ENCODE data around the gene SPIRE2. TPM values are rescaled to one million over a fixed set of nuclear protein-coding genes. Genes with fewer than 3 reads are reported as not detected.
A peak's percentile ranks its signal among the peaks of the same experiment; 100 is the strongest.

The SPIRE2 gene
- total and polyA plus RNA-seq, 2 of the 13 experiments (the other 11 are each of a cell fraction or from before 2014, with no cell fraction given): 13.3 to 37.5 TPM

- TF ChIP-seq, protein P1, sequence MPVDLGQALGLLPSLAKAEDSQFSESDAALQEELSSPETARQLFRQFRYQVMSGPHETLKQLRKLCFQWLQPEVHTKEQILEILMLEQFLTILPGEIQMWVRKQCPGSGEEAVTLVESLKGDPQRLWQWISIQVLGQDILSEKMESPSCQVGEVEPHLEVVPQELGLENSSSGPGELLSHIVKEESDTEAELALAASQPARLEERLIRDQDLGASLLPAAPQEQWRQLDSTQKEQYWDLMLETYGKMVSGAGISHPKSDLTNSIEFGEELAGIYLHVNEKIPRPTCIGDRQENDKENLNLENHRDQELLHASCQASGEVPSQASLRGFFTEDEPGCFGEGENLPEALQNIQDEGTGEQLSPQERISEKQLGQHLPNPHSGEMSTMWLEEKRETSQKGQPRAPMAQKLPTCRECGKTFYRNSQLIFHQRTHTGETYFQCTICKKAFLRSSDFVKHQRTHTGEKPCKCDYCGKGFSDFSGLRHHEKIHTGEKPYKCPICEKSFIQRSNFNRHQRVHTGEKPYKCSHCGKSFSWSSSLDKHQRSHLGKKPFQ (CRISPR knock-in tag; IDR thresholded peaks at IDR 0.05; ENCODE audit: insufficient replicate concordance): no peak
- TF ChIP-seq, protein P2, sequence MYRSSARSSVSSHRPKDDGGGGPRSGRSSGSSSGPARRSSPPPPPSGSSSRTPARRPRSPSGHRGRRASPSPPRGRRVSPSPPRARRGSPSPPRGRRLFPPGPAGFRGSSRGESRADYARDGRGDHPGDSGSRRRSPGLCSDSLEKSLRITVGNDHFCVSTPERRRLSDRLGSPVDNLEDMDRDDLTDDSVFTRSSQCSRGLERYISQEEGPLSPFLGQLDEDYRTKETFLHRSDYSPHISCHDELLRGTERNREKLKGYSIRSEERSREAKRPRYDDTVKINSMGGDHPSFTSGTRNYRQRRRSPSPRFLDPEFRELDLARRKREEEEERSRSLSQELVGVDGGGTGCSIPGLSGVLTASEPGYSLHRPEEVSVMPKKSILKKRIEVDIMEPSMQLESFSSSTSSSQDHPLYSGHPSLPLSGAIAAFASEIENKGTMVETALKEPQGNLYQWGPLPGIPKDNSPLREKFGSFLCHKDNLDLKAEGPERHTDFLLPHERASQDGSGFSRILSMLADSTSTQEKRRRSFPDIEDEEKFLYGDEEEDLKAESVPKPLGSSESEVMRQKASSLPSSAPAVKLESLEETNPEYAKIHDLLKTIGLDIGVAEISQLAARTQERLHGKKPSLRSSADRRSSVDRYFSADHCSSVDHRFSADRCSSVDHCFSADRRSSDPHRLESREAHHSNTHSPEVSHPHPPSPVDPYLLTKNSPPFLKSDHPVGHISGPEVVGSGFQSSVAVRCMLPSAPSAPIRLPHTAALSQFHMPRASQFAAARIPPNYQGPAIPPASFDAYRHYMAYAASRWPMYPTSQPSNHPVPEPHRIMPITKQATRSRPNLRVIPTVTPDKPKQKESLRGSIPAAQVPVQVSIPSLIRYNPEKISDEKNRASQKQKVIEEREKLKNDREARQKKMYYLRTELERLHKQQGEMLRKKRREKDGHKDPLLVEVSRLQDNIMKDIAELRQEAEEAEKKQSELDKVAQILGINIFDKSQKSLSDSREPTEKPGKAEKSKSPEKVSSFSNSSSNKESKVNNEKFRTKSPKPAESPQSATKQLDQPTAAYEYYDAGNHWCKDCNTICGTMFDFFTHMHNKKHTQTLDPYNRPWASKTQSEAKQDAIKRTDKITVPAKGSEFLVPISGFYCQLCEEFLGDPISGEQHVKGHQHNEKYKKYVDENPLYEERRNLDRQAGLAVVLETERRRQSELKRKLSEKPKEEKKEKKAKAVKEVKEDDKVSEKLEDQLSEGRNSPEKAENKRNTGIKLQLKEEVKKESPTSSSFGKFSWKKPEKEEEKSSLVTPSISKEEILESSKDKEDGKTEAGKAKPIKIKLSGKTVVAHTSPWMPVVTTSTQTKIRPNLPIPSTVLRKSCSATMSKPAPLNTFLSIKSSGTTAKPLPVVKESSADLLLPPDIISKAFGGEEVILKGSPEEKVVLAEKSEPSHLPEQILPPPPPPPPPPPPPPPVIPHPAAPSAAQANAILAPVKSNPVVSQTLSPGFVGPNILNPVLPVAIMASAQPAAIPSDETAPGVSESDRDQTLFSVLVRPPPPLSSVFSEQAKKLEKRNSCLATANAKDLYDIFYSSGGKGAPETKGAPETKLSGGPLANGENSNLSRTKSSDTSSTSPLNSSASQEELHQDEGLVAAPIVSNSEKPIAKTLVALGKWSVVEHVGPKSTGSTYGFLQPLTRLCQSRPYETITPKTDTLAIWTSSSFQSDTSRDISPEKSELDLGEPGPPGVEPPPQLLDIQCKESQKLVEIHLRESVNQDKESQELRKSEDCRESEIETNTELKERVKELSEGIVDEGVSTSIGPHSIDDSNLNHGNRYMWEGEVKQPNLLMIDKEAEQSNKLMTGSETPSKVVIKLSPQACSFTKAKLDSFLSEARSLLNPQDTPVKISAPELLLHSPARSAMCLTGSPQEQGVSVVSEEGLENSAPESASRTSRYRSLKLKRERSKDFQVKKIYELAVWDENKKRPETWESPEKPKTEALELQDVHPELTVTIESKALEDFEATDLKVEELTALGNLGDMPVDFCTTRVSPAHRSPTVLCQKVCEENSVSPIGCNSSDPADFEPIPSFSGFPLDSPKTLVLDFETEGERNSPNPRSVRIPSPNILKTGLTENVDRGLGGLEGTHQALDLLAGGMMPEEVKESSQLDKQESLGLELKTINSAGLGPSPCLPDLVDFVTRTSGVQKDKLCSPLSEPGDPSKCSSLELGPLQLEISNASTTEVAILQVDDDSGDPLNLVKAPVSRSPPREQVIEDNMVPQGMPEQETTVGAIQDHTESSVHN (CRISPR knock-in tag; IDR thresholded peaks at IDR 0.05): 0 out of 2 replicates have a peak, but pooled peaks have one; percentile 31
- TF ChIP-seq CERS6 (CRISPR knock-in tag; IDR thresholded peaks at IDR 0.05) (no peak), POLR2A (IDR thresholded peaks at IDR 0.05; ENCODE audit: insufficient read depth in 1 of 2, low read depth in 2 of 2, low read length in 2 of 2) (peak in 1 of 2 experiments; percentile 29; a peak in 1 of 4 replicates), SOX5 (CRISPR knock-in tag; IDR thresholded peaks at IDR 0.05; ENCODE audit: borderline replicate concordance) (no peak), ZNF709 (CRISPR knock-in tag; IDR thresholded peaks at IDR 0.05) (0 out of 2 replicates have a peak, but pooled peaks have one; percentile 17), ZBTB37 (CRISPR knock-in tag; IDR thresholded peaks at IDR 0.05) (no peak), TBX3 (IDR thresholded peaks at IDR 0.05; ENCODE audit: borderline replicate concordance) (no peak), SETDB1 (CRISPR knock-in tag; IDR thresholded peaks at IDR 0.05; ENCODE audit: borderline replicate concordance) (no peak), AGO2 (optimal IDR thresholded peaks at IDR 0.05; ENCODE audit: low read depth, low read length) (peak; percentile 27)
- TF ChIP-seq, protein P3, sequence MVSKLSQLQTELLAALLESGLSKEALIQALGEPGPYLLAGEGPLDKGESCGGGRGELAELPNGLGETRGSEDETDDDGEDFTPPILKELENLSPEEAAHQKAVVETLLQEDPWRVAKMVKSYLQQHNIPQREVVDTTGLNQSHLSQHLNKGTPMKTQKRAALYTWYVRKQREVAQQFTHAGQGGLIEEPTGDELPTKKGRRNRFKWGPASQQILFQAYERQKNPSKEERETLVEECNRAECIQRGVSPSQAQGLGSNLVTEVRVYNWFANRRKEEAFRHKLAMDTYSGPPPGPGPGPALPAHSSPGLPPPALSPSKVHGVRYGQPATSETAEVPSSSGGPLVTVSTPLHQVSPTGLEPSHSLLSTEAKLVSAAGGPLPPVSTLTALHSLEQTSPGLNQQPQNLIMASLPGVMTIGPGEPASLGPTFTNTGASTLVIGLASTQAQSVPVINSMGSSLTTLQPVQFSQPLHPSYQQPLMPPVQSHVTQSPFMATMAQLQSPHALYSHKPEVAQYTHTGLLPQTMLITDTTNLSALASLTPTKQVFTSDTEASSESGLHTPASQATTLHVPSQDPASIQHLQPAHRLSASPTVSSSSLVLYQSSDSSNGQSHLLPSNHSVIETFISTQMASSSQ (IDR thresholded peaks at IDR 0.05; ENCODE audit: low read depth): no peak
- TF ChIP-seq, protein P3 (CRISPR knock-in tag; IDR thresholded peaks at IDR 0.05; ENCODE audit: borderline replicate concordance): no peak
Measured at GRCh38 chr16:89841275-89841674, 13.0 kb downstream of the SPIRE2 start (continued).

Data from HepG2 (cell line).